Vagina (tissue), 2 donors: Measurements from ENCODE around the gene NUP85.

Experiments
- CTCF ChIP-seq, 3 experiments: fragments of 450-650 bp in 2 of 3; fragments of 200-600 bp in 1 of 3; sonication (generic) in 1 of 3; IDR thresholded peaks; one replicate each; pipeline ENCODE4 v1.5.1; 2017 to 2019; ENCODE audit warnings: antibody characterized with exemption in 3 of 3, mild to moderate bottlenecking in 2 of 3, moderate library complexity in 2 of 3
- POLR2A ChIP-seq, 2 donors: fragments of 450-650 bp; IDR thresholded peaks; one replicate each; pipeline ENCODE4 v1.6.1; 2017; ENCODE audit warnings: antibody characterized with exemption in 2 of 2, mild to moderate bottlenecking in 2 of 2, moderate library complexity in 2 of 2
- POLR2AphosphoS5 ChIP-seq, 2 donors: sonication (generic); formaldehyde crosslinking; IDR thresholded peaks; one replicate each; pipeline ENCODE4 v1.9.0; 2017; ENCODE audit warnings: antibody characterized with exemption in 2 of 2, mild to moderate bottlenecking in 2 of 2, low read depth in 1 of 2; ENCODE audit not compliant: insufficient read depth in 1 of 2

GRCh38 chr17:75250009-75250471 is 44.6 kb downstream of the NUP85 start:
- no peak for TF ChIP-seq CTCF (IDR thresholded peaks at IDR 0.05)
- TF ChIP-seq POLR2A (IDR thresholded peaks at IDR 0.05) = no peak
- TF ChIP-seq POLR2AphosphoS5 (IDR thresholded peaks at IDR 0.05; ENCODE audit: insufficient read depth in 1 of 2, low read depth in 1 of 2) = peak in 1 of 2 donors; percentile 11
